Measurements from ENCODE around the gene ZCCHC4. TPM values are rescaled to one million over a fixed set of nuclear protein-coding genes. Genes with fewer than 3 reads are reported as not detected.
A peak's percentile ranks its signal among the peaks of the same experiment; 100 is the strongest.

Gene ZCCHC4
- total RNA-seq, 1 donor from 2014 or later, result 35.8 TPM

DNA sequence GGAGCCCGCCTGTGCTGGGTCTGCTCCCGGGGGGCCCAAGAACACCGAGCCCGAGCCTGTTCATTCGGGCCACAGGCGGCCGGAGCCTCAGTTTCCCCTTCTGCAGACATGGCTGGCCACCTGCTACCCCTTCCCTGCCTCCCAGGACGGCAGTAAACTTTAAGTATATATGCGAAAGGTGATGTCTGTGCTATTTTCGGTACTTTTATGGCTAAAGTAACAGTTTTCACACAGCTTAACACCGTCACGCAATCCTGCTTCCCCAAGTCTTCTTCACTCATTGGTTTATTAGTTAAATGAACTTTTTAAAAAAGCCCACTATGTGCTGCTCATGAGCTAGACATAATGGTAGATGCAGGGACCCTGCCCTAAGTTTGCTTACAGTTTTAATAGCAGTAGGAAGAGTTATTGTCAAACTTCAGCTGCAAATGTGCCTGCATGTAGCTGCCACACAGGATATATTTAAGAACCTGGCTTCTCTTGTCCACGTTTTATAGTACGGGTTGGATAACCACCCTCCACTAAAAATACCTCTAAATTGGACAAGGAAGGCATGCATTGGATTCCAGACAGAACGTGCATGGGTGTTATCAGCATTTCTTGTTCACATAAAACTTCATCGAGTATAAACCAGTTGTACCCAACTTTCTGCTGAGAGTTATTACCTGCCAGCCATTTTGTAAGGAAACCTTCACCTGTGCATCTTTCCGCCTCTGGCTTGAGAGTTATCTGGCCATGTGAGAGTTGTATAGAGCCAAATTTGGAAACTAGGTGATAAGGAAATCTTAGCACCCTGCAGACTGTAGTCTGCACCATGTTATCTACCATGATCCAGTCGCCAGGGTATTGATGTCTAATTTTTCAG, 65.2 kb downstream of the ZCCHC4 start:
- no peak for DNase-seq

DNA sequence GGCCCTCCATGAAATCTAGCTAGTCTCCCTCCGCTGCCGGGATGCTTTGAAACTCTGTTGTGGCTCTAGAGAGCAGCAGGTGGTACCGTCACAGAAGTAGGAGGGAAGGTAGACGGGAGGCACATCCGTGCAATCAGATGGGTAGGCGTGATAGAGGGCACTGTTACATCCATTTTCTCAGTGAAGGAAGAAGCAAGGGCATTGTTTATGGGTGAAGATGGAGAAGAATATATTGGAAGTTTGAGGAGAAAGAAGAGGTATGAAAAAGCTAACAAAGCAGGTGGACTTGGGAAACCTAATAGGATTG, 65.8 kb downstream of the ZCCHC4 start:
- DNase-seq, result no peak

DNA sequence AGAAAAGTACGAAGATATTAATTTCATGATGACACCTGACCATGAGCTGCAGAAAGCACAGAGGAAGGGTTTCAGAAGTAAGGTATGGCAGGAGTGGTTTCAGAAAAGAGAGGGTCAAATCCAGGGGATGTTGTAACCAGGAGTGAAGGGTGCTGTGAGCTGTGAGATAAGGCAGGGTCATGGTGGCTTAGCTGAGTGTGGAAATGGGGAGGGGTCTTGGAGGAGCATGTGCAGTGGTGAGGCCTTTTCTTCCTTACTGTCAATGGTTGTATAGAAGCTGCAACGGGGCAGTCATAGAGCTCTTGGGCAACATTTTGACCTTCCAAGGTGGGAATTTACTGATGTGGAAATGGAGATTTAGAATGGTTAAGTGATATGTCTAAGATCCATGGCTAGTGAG, 67.0 kb downstream of the ZCCHC4 start:
- no peak for DNase-seq

DNA sequence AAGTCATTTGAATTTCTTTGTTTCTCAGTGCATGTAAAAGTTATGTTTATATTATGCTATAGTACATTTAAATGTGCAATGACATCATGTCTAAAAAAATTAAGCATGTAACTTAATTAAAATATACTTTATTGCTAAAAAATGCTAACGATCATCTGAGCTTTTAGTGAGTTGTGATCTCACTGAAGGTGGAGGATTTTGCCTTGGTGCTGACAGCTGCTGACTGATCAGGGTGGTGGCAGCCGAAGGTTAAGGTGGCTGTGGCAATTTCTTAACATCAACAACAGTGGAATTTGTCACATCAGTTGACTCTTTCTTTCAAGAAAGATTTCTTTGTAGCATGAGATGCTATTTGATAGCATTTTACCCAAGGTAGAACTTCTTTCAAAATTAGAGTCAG, 71.1 kb downstream of the ZCCHC4 start:
- DNase-seq, result no peak

DNA sequence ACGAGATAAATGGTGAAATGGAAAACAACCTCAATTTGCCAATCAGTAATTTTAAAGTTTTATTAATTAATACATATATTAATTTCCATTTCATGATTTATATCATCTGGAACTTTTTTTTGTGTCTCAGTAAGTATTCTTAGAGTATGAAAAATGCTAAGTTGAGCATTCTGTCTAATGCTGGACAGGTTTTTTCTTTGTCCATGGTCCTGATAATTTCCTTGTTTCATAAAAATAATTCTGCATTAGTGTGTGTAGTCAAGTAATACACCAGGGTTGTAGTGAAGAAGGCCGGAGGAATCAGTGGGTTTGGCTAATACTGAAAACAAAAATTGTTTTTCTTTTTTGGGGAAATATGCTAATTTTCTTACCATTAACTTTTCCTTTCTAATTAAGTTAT, 74.4 kb downstream of the ZCCHC4 start:
- no peak for DNase-seq

DNA sequence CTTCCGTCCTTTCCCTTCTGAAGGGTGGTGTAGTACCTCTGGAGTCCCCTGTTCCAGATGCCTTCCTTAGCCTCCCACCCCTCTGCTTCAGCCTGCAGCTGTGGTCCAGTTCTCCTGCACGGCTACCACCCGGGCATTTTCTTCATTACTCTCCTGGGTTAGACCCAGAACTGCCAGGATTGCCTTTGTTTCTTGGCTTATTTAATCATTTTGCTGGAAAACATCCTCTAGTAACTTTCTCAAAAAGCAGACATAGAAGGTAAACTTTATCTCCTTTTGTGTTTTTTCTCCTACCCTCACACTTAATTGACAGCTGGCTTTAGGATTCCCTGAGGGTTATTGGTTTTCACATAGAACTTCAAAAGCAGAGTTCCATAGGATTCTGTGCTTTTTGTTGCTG, 84.7 kb downstream of the ZCCHC4 start:
- DNase-seq, result no peak

DNA sequence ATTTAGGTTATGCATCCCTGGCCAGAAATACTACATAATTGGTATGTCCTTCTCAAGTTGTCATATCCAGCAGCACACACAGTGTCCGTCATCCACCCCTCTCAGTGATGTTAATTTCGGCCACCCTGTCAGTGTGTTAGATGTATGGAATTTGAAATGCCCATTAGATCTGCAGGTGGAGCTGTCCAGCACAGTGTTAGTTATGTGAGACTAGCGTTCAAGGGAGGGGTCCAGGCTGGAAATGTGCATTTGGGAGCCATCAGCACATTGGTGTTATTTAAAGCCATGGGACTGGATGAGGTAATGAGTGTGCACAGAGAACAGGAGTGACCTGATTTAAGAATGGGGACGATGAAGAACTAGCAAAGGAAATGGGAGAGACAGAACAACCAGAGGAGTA, 86.9 kb downstream of the ZCCHC4 start:
- DNase-seq, result peak; percentile 17

DNA sequence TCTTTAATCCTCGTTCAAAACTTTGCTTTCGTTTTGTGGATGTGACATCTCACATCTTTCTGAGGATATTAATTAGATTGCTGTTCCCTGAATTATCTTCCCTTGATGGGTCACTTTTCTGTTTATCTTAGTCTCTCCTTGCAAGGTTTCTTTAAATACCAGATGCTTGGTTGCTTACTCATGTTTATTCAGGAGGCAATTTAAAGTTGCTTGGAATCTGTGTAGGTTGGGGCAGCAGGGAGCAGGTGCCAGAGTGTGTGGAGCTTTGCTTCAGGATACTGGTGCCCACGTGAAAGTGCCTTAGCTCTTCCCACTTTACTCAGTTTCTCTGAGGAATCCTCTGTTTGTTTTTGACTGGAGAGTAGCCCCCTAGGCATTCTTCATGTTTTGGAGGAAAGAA, 88.5 kb downstream of the ZCCHC4 start:
- DNase-seq, result no peak

DNA sequence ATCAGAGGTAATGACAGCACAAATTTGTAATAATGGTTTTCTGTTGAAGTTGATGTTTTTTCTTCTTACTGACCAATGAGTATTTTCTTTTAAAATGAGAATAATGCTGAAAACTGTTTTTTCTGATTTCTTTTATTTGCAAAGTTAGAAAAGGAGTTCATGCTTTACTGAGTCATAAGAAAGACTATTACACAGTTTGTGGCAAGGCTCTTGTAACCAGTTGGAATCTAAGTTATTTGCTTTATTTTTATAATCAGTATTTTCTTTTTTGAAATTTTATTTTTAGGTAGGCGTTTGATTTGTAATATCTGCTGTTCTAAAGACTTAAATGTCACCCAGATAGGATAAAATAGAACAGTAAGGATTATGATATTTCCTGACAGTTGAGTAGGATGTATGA, 89.9 kb downstream of the ZCCHC4 start:
- DNase-seq, result no peak

DNA sequence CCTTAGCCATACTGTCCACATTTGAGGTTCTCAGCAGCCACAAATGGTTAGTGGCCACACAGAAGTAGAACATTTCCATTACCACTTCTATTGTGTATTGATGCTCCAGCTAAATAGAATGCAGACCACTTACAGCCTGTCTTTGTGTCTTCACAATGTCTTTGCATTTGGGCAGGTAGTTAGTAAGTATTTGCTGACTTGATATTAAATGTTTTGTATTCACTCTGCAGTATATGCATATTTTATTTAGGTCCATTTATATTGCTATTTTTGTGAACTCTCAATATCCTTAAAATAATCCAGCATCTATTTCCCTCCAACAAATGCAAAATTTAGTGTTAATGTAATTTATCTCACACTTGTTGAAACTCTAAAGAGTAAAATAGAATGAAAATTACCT, 91.1 kb downstream of the ZCCHC4 start:
- DNase-seq, result no peak

DNA sequence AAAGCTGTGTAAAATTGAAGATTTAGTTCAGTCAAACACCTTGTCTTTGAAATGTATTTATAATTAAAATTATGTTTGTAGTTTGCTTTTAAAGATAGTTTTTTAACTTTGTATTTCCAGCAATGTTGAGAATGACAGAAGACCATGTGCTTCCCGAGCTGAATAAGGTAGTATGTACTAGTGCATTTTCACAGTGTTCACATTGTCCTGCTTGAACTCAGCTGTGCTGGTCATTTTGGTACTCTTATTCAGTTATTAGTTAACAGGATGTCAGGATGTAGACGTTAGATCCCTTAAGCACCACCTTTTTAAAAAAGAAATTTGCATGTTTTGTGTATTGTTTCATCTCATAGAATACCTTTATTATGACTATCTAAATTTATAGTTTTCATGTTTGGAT, 92.9 kb downstream of the ZCCHC4 start:
- DNase-seq, result no peak

DNA sequence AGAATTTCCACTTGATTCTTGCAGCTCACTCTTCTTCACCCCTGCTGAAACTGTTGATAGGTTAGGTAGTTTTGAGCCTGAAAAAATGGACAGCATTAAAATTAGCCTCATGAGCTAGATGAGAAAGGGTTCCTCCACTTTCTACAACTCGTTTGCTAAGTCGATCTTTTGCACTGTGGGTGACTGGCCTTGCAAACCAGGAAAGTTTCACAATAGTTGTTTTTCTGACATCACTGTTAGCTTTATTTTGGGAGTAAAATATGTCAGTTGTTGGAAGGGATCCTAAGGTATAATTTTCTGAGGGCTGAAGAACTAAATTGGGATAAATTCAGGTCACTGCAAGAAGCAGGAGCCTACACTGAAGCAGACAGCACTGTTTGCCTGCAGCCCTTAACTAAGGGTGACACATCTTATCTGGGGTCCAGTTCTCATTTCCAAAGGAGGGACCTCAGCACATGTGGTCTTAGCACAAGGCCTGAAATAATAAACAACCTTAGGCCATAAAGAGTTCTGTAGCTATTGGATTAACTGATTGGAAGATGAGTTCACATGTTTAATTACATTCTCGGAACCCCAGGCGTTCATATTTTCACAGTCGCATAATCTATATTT, 93.6 kb downstream of the ZCCHC4 start:
- DNase-seq, result peak; percentile 13

DNA sequence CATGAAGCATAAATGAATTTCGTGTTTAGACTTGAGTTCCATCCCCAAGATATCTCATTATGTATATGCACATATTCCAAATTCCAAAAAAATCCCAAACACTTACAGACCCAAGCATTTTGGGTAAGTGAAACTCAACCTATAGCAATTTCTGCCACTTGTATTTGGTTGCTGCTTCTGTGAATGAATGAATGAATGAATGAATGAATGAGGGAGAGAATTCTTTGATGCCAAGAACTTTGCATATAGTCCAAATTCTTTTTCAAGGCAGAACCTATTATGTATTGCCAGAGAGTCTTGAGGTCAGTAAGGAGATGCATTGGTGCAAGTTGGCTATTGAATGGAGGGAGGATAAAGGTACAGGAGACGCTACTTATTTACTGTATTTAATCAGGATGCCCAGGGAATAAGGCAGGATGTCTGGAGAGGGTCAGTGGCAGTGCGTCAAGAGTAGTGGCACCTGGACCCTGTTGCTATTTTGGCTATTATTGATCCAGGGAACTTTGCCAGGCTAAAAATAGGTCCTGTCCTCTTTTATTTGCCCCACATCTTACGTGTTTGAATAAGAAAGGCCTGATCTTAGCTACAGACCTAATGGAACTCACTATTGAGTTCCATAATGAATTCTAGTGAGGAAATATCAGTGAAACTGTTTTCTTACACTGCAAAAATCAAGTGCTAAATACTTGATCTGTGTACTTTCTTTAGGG, 98.4 kb downstream of the ZCCHC4 start:
- no peak for DNase-seq

DNA sequence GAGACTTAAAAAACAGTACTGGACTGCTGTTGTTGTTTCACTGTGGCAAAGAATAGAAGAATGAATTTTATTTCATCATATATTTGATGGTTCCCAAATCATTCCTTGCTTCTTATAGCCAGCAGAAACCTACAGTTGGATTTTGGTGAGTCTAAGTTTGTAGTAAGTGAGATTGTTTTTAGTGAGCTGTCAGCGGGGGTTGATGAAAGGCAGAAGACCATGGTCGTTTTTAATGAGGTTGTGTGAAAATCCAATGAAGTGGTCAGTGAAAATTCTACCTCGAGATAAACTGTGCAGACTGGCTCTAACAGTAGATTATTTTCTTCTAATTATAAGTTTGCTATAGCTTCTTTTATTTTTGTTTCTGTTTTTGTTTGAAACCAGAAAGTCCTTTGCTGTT, 100.7 kb downstream of the ZCCHC4 start:
- DNase-seq, result no peak

DNA sequence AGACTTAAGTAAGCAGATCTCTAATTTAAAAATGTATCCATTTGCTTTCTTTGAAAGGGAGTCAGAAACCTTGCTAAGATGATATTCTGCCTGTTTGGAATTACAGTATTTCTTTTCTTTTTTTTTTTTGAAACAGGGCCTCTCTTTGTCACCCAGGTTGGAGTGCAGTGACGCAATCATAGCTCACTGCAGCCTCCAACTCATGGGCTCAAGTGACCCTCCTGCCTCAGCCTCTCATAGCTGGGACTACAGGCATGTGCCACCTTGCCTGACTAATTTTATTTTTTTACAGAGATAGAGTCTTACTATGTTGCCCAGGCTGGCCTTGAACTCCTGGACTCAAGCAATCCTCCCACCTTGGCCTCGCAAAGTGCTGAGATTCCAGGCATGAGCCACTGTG, 104.4 kb downstream of the ZCCHC4 start:
- DNase-seq, result no peak

Other genes with a start within 250 kb of the ZCCHC4 start
- gene SEPSECS, start 152.3 kb upstream of the ZCCHC4 start, total RNA-seq, result 12.6 TPM
- 19.6 TPM for gene PI4K2B, start 78.7 kb upstream of the ZCCHC4 start, total RNA-seq
- 36.4 TPM for gene ANAPC4, start 64.5 kb downstream of the ZCCHC4 start, total RNA-seq